Osteoblast (primary cell): Measurements from ENCODE around the gene PRR29. TPM values are rescaled to one million over a fixed set of nuclear protein-coding genes. Genes with fewer than 3 reads are reported as not detected.

Source experiments
- DNase-seq: peaks from one replicate; pipeline ENCODE4 v3.0.0; 2011; ENCODE audit warnings: low spot score, mixed read lengths; ENCODE audit not compliant: insufficient read length; ENCODE audit errors: missing footprints
- H2AFZ ChIP-seq: 2 replicates; pipeline ENCODE4 v1.6.0; 2011; ENCODE audit warnings: mild to moderate bottlenecking, low read length
- H3K27ac ChIP-seq: 2 replicates; pipeline ENCODE4 v1.5.1; 2011; ENCODE audit warnings: mild to moderate bottlenecking, low read depth, low read length, moderate library complexity
- H3K27me3 ChIP-seq: 2 replicates; pipeline ENCODE4 v1.6.0; 2012; ENCODE audit warnings: mild to moderate bottlenecking, control low read depth, inconsistent platforms, low read length, moderate library complexity; ENCODE audit not compliant: insufficient read depth
- H3K36me3 ChIP-seq: 2 replicates; pipeline ENCODE4 v1.5.1; 2011; ENCODE audit warnings: mild to moderate bottlenecking, low read length, control low read depth, moderate library complexity; ENCODE audit not compliant: insufficient read depth
- H3K4me1 ChIP-seq: 2 replicates; pipeline ENCODE4 v1.5.1; 2011; ENCODE audit warnings: mild to moderate bottlenecking, low read length, control low read depth, moderate library complexity; ENCODE audit not compliant: insufficient read depth
- H3K4me2 ChIP-seq: 2 replicates; pipeline ENCODE4 v1.6.0; 2011; ENCODE audit warnings: mild to moderate bottlenecking, low read length; ENCODE audit not compliant: insufficient read depth
- H3K4me3 ChIP-seq: fragments of 200-600 bp; sonication (generic); 3 replicates; pipeline ENCODE4 v1.5.1; 2012; ENCODE audit warnings: mild to moderate bottlenecking, low read length, inconsistent platforms; ENCODE audit not compliant: insufficient read depth
- H3K79me2 ChIP-seq: 2 replicates; pipeline ENCODE4 v1.6.0; 2012; ENCODE audit warnings: mild to moderate bottlenecking, low read length, control low read depth, inconsistent platforms; ENCODE audit not compliant: insufficient read depth
- H3K9me3 ChIP-seq: 2 replicates; pipeline ENCODE4 v1.5.1; 2011; ENCODE audit warnings: low read depth, low read length, control low read depth
- H4K20me1 ChIP-seq: 2 replicates; pipeline ENCODE4 v1.6.0; 2012; ENCODE audit warnings: mild to moderate bottlenecking, low read length, control low read depth; ENCODE audit not compliant: insufficient read depth
- CTCF ChIP-seq: IDR thresholded peaks from 2 replicates; pipeline ENCODE4 v1.5.1; 2011; ENCODE audit warnings: mild to moderate bottlenecking, low read depth, low read length, moderate library complexity; ENCODE audit errors: extremely low read depth
- total RNA-seq: library from RNA; depleted of rRNA; stranded (reverse); fragments of >200 nt; gene quantifications from 2 replicates; pipeline ENCODE4 v1.2.3, GENCODE V29; 2012

Gene PRR29
- total RNA-seq, 1 donor, result 0.36 TPM

GRCh38 chr17:64024215-64024654, 26.1 kb downstream of the PRR29 start:
- Histone ChIP-seq H3K27ac (no peak overlapping the region), H3K9me3 (no peaks in the 10 kb centered on the region), H3K4me1 (peaks cover 12% of the 10 kb centered on the region), H4K20me1 (no peaks in the 10 kb centered on the region), H3K4me3 (no peak overlapping the region), H3K27me3 (no peaks in the 10 kb centered on the region), H3K79me2 (no peaks in the 10 kb centered on the region), H3K36me3 (no peaks in the 10 kb centered on the region), H2AFZ (no peak overlapping the region), H3K4me2 (no peak overlapping the region)
- DNase-seq, result no peak
- TF ChIP-seq CTCF, result no peak

- Histone ChIP-seq H2AFZ (peak overlapping the region; percentile 72), H3K79me2 (no peaks in the 10 kb centered on the region), H3K9me3 (no peaks in the 10 kb centered on the region), H3K4me1 (peaks cover 12% of the 10 kb centered on the region), H3K4me3 (no peak overlapping the region), H3K27ac (no peak overlapping the region), H3K36me3 (no peaks in the 10 kb centered on the region), H3K27me3 (no peaks in the 10 kb centered on the region), H4K20me1 (no peaks in the 10 kb centered on the region), H3K4me2 (peak overlapping the region; percentile 79)
- TF ChIP-seq CTCF, result no peak
- DNase-seq, result no peak
Measured at GRCh38 chr17:64024781-64025731, 26.9 kb downstream of the PRR29 start.

GRCh38 chr17:64025732-64026294, 27.7 kb downstream of the PRR29 start:
- Histone ChIP-seq H3K27ac (no peak overlapping the region), H2AFZ (peak overlapping the region; percentile 72)
- TF ChIP-seq CTCF, result peak; percentile 95

GRCh38 chr17:64028874-64029464, 30.8 kb downstream of the PRR29 start:
- Histone ChIP-seq H4K20me1 (no peaks in the 10 kb centered on the region), H3K27ac (no peak overlapping the region), H2AFZ (no peak overlapping the region), H3K36me3 (no peaks in the 10 kb centered on the region), H3K4me1 (peaks cover 7% of the 10 kb centered on the region), H3K9me3 (no peaks in the 10 kb centered on the region), H3K79me2 (no peaks in the 10 kb centered on the region), H3K4me2 (no peak overlapping the region), H3K4me3 (no peak overlapping the region), H3K27me3 (no peaks in the 10 kb centered on the region)
- peak; percentile 69 for DNase-seq
- TF ChIP-seq CTCF, result peak; percentile 79

More at GRCh38 chr17:64025732-64026294, 27.7 kb downstream of the PRR29 start:
- no peaks in the 10 kb centered on the region for H3K27me3 ChIP-seq
- no peaks in the 10 kb centered on the region for H4K20me1 ChIP-seq
- peaks cover 7% of the 10 kb centered on the region for H3K4me1 ChIP-seq
- peak overlapping the region; percentile 25 for H3K4me3 ChIP-seq
- peak; percentile 87 for DNase-seq
- no peaks in the 10 kb centered on the region for H3K9me3 ChIP-seq
- peak overlapping the region; percentile 79 for H3K4me2 ChIP-seq
- no peaks in the 10 kb centered on the region for H3K36me3 ChIP-seq
- no peaks in the 10 kb centered on the region for H3K79me2 ChIP-seq
